HCT116 (cell line): ENCODE results near the gene TP53. TPM values are rescaled to one million over a fixed set of nuclear protein-coding genes. Genes with fewer than 3 reads are reported as not detected.

ENCODE experiments used
- CBX3 ChIP-seq: IDR thresholded peaks from 2 replicates; pipeline ENCODE4 v1.6.1; 2012; ENCODE audit warnings: low read depth
- CEBPB ChIP-seq: IDR thresholded peaks from 2 replicates; pipeline ENCODE4 v1.6.1; 2012; ENCODE audit warnings: low read depth
- ELF1 ChIP-seq: IDR thresholded peaks from 2 replicates; pipeline ENCODE4 v1.6.1; 2012; ENCODE audit warnings: low read depth, borderline replicate concordance
- EZH2 ChIP-seq: fragments of 200-600 bp; sonication (generic); IDR thresholded peaks from 2 replicates; pipeline ENCODE4 v1.6.1; 2017; ENCODE audit warnings: antibody characterized with exemption, mixed run types
- EZH2phosphoT487 ChIP-seq: fragments of 200-600 bp; IDR thresholded peaks from 2 replicates; pipeline ENCODE4 v1.6.1; 2018; ENCODE audit warnings: antibody characterized with exemption, borderline replicate concordance
- FOSL1 ChIP-seq: IDR thresholded peaks from 2 replicates; pipeline ENCODE4 v1.6.1; 2012; ENCODE audit warnings: low read depth
- JUND ChIP-seq: IDR thresholded peaks from 2 replicates; pipeline ENCODE4 v1.6.1; 2012
- POLR2A ChIP-seq: IDR thresholded peaks from 2 replicates; pipeline ENCODE4 v1.7.0; 2011; ENCODE audit warnings: borderline replicate concordance; ENCODE audit not compliant: insufficient read depth, insufficient read length; ENCODE audit errors: extremely low read depth
- SIN3A ChIP-seq: IDR thresholded peaks from 2 replicates; pipeline ENCODE4 v1.6.1; 2012; ENCODE audit warnings: low read depth
- SRF ChIP-seq: IDR thresholded peaks from 2 replicates; pipeline ENCODE4 v1.6.1; 2012; ENCODE audit warnings: low read depth
- TCF7L2 ChIP-seq: IDR thresholded peaks from 2 replicates; pipeline ENCODE4 v1.7.0; 2011; ENCODE audit warnings: borderline replicate concordance, inconsistent platforms; ENCODE audit not compliant: insufficient read depth, insufficient read length; ENCODE audit errors: extremely low read depth
- YY1 ChIP-seq: IDR thresholded peaks from 2 replicates; pipeline ENCODE4 v1.6.1; 2011; ENCODE audit warnings: low read length, low read depth, moderate library complexity, mild to moderate bottlenecking; ENCODE audit not compliant: insufficient replicate concordance; ENCODE audit errors: extremely low read depth
- ZFX ChIP-seq: fragments of 450-650 bp; IDR thresholded peaks from 2 replicates; pipeline ENCODE4 v1.6.1; 2017
- ZNF274 ChIP-seq: fragments of 200-500 bp; sonication (Bioruptor generic); IDR thresholded peaks from 2 replicates; pipeline ENCODE4 v1.6.1; 2014; ENCODE audit warnings: mild to moderate bottlenecking, low read depth, low read length, inconsistent platforms
- total RNA-seq: library from RNA; stranded (reverse); gene quantifications from one replicate; pipeline ENCODE4 v1.2.1, GENCODE V29; 2021; ENCODE audit not compliant: unreplicated experiment
- TF ChIP-seq, protein P1 (sequence below): IDR thresholded peaks from 2 replicates; pipeline ENCODE4 v1.6.1; 2012

Gene TP53
- total RNA-seq, 1 experiment from 2014 or later, result 110 TPM

DNA sequence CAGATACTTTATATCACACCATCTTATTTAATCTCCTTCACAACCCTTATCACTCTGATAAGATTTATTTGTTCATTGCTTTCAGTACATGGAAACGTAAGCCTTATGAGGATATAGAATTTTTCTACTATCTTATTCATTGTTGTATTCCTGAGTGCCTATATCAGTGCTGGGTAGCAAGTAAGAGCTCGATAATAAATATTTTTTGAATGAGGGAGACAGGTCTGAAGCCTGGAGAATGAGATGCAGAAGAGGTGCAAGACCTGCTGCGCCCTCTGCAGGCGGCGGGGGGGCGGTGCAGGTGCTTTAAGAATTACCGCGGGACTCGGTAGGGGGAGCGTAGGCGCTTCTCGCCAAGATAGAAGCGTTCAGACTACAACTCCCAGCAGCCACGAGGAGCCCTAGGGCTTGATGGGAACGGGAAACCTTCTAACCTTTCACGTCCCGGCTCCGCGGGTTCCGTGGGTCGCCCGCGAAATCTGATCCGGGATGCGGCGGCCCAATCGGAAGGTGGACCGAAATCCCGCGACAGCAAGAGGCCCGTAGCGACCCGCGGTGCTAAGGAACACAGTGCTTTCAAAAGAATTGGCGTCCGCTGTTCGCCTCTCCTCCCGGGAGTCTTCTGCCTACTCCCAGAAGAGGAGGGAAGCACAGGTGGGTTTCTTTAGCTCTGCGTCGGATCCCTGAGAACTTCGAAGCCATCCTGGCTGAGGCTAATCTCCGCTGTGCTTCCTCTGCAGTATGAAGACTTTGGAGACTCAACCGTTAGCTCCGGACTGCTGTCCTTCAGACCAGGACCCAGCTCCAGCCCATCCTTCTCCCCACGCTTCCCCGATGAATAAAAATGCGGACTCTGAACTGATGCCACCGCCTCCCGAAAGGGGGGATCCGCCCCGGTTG lies 868 bp upstream of the TP53 start, which contains the start of gene WRAP53 (continued):
- TF ChIP-seq, protein P1, sequence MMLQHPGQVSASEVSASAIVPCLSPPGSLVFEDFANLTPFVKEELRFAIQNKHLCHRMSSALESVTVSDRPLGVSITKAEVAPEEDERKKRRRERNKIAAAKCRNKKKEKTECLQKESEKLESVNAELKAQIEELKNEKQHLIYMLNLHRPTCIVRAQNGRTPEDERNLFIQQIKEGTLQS, result no peak
- TF ChIP-seq TCF7L2, result no peak
- TF ChIP-seq FOSL1, result no peak
- no peak for TF ChIP-seq ZFX
- TF ChIP-seq SRF, result 0 out of 2 replicates have a peak, but pooled peaks have one; percentile 42
- TF ChIP-seq CEBPB, result no peak
- TF ChIP-seq ZNF274, result no peak
- peak; percentile 56 for TF ChIP-seq SIN3A
- no peak for TF ChIP-seq JUND
- TF ChIP-seq POLR2A, result peak; percentile 73
- TF ChIP-seq ELF1, result 0 out of 2 replicates have a peak, but pooled peaks have one; percentile 47
- TF ChIP-seq EZH2phosphoT487, result no peak
- TF ChIP-seq CBX3, result no peak
- TF ChIP-seq YY1, result peak; percentile 85
- TF ChIP-seq EZH2, result no peak
- TF ChIP-seq, all 23 proteins: peak for 12
